HEK293T (cell line): Measurements from ENCODE around the gene DIAPH3.

ENCODE experiments used
- CTCF ChIA-PET: fragments of 350-600 bp; formaldehyde crosslinking; extraction: SDS; loops from one replicate; lab custom pipeline; 2021; ENCODE audit warnings: antibody characterized with exemption, inconsistent platforms; lab: Yijun Ruan, JAX
- POLR2A ChIA-PET: fragments of 350-600 bp; formaldehyde crosslinking; extraction: SDS; loops from one replicate; lab custom pipeline; 2020; ENCODE audit warnings: antibody characterized with exemption, inconsistent platforms; lab: Yijun Ruan, JAX
- DNase-seq: peaks from one replicate; pipeline ENCODE4 v3.0.0; 2012; ENCODE audit warnings: mixed read lengths; ENCODE audit errors: extremely low spot score
- ARNT ChIP-seq: fragments of 450-650 bp; IDR thresholded peaks from 2 replicates; pipeline ENCODE4 v1.6.1; 2017; ENCODE audit warnings: mild to moderate bottlenecking
- BHLHE40 ChIP-seq: fragments of 450-650 bp; IDR thresholded peaks from 2 replicates; pipeline ENCODE4 v1.6.1; 2016; ENCODE audit warnings: mild to moderate bottlenecking, moderate library complexity, borderline replicate concordance
- CTBP1 ChIP-seq: fragments of 450-650 bp; IDR thresholded peaks from 2 replicates; pipeline ENCODE4 v1.6.1; 2016; ENCODE audit warnings: borderline replicate concordance
- ELF4 ChIP-seq: fragments of 450-650 bp; IDR thresholded peaks from 2 replicates; pipeline ENCODE4 v1.6.1; 2017; ENCODE audit warnings: antibody characterized with exemption
- FOXA1 ChIP-seq: fragments of 450-650 bp; IDR thresholded peaks from 2 replicates; pipeline ENCODE4 v1.6.1; 2016; ENCODE audit warnings: mild to moderate bottlenecking
- FOXK2 ChIP-seq: fragments of 450-650 bp; IDR thresholded peaks from 2 replicates; pipeline ENCODE4 v1.6.1; 2016; ENCODE audit warnings: mild to moderate bottlenecking
- FOXM1 ChIP-seq: fragments of 450-650 bp; IDR thresholded peaks from 2 replicates; pipeline ENCODE4 v1.6.1; 2017; ENCODE audit warnings: mild to moderate bottlenecking, borderline replicate concordance
- HDGF ChIP-seq: fragments of 450-650 bp; IDR thresholded peaks from 2 replicates; pipeline ENCODE4 v1.6.1; 2017; ENCODE audit warnings: antibody characterized with exemption, borderline replicate concordance
- L3MBTL2 ChIP-seq: fragments of 450-650 bp; conservative IDR thresholded peaks from 2 replicates; pipeline ENCODE4 v1.6.1; 2016; ENCODE audit warnings: mild to moderate bottlenecking
- LEF1 ChIP-seq: fragments of 450-650 bp; IDR thresholded peaks from 2 replicates; pipeline ENCODE4 v1.6.1; 2017; ENCODE audit warnings: mild to moderate bottlenecking, borderline replicate concordance
- NFRKB ChIP-seq: fragments of 450-650 bp; IDR thresholded peaks from 2 replicates; pipeline ENCODE4 v1.6.1; 2016; ENCODE audit warnings: mild to moderate bottlenecking, moderate library complexity
- PKNOX1 ChIP-seq: fragments of 450-650 bp; IDR thresholded peaks from 2 replicates; pipeline ENCODE4 v1.6.1; 2016
- SP1 ChIP-seq: fragments of 450-650 bp; IDR thresholded peaks from 2 replicates; pipeline ENCODE4 v1.6.1; 2017
- SUZ12 ChIP-seq: fragments of 450-650 bp; IDR thresholded peaks from 2 replicates; pipeline ENCODE4 v1.6.1; 2016; ENCODE audit warnings: mild to moderate bottlenecking
- TARDBP ChIP-seq: fragments of 450-650 bp; IDR thresholded peaks from 2 replicates; pipeline ENCODE4 v1.6.1; 2016
- ZNF384 ChIP-seq: fragments of 450-650 bp; IDR thresholded peaks from 2 replicates; pipeline ENCODE4 v1.6.1; 2016

Gene DIAPH3

GRCh38 chr13:59790626-59791025 is 373.1 kb downstream of the DIAPH3 start:
- DNase-seq: no peak
- TF ChIP-seq FOXK2 (no peak), ARNT (no peak), HDGF (no peak), ZNF384 (peak; percentile 51; the same call in 1 of the 2 replicates), ELF4 (no peak), TARDBP (no peak), LEF1 (no peak)
- ChIA-PET CTCF (no interaction called here), POLR2A (no interaction called here)

- CTCF ChIA-PET: interaction anchor here (0.8 kb wide), 1 partner anchor 690 kb away, joined by 3 read pairs; no protein-coding TSS in a partner anchor
- no peak for TF ChIP-seq CTBP1
- no peak for TF ChIP-seq ZNF384
- TF ChIP-seq FOXK2: no peak
- TF ChIP-seq HDGF: no peak
- no peak for TF ChIP-seq BHLHE40
- no peak for TF ChIP-seq L3MBTL2
- TF ChIP-seq FOXM1: no peak
- TF ChIP-seq ELF4: no peak
- no peak for TF ChIP-seq LEF1
- no peak for TF ChIP-seq TARDBP
- no peak for DNase-seq
- POLR2A ChIA-PET: no interaction called here
Measured at GRCh38 chr13:59789558-59789957, 374.2 kb downstream of the DIAPH3 start.

- ChIA-PET CTCF (no interaction called here), POLR2A (no interaction called here)
- DNase-seq: no peak
- TF ChIP-seq ZNF384: no peak
- no peak for TF ChIP-seq LEF1
- no peak for TF ChIP-seq TARDBP
- no peak for TF ChIP-seq HDGF
- no peak for TF ChIP-seq FOXA1
- TF ChIP-seq ARNT: no peak
- no peak for TF ChIP-seq SUZ12
- no peak for TF ChIP-seq NFRKB
- TF ChIP-seq L3MBTL2: no peak
- no peak for TF ChIP-seq BHLHE40
- no peak for TF ChIP-seq ELF4
- no peak for TF ChIP-seq FOXK2
- no peak for TF ChIP-seq FOXM1
- no peak for TF ChIP-seq CTBP1
- no peak for TF ChIP-seq PKNOX1
- no peak for TF ChIP-seq SP1
Measured at GRCh38 chr13:59787679-59788078, 376.0 kb downstream of the DIAPH3 start.

- ChIA-PET POLR2A (no interaction called here), CTCF (no interaction called here)
- no peak for DNase-seq
- TF ChIP-seq LEF1 (no peak), SP1 (no peak), FOXA1 (no peak), L3MBTL2 (no peak), HDGF (no peak)
Measured at GRCh38 chr13:59782696-59783095, 381.0 kb downstream of the DIAPH3 start.

GRCh38 chr13:59780058-59780457 is 383.7 kb downstream of the DIAPH3 start:
- ChIA-PET CTCF (no interaction called here), POLR2A (no interaction called here)
- TF ChIP-seq SP1: no peak
- TF ChIP-seq BHLHE40: no peak
- TF ChIP-seq ZNF384: no peak
- no peak for TF ChIP-seq L3MBTL2
- TF ChIP-seq TARDBP: no peak
- no peak for TF ChIP-seq ARNT
- no peak for TF ChIP-seq HDGF
- no peak for TF ChIP-seq NFRKB
- no peak for TF ChIP-seq LEF1
- TF ChIP-seq FOXA1: no peak
- TF ChIP-seq ELF4: no peak
- TF ChIP-seq CTBP1: no peak
- TF ChIP-seq FOXM1: no peak
- no peak for TF ChIP-seq SUZ12
- TF ChIP-seq PKNOX1: no peak
- TF ChIP-seq FOXK2: no peak
- no peak for DNase-seq

GRCh38 chr13:59776924-59777690 is 386.6 kb downstream of the DIAPH3 start:
- ChIA-PET POLR2A (no interaction called here), CTCF (no interaction called here)
- DNase-seq: no peak
- TF ChIP-seq ZNF384: no peak
- no peak for TF ChIP-seq NFRKB
- no peak for TF ChIP-seq FOXK2
- no peak for TF ChIP-seq ARNT
- TF ChIP-seq TARDBP: no peak

- CTCF ChIA-PET: no interaction called here
- POLR2A ChIA-PET: interaction anchor here (0.7 kb wide), 1 partner anchor 622 kb away, joined by 3 read pairs; the partner anchor contains the start of gene TDRD3
- TF ChIP-seq ZNF384: no peak
- TF ChIP-seq CTBP1: no peak
- TF ChIP-seq SP1: no peak
- TF ChIP-seq ARNT: no peak
- TF ChIP-seq NFRKB: no peak
- TF ChIP-seq FOXA1: no peak
- TF ChIP-seq BHLHE40: no peak
- TF ChIP-seq TARDBP: no peak
- no peak for TF ChIP-seq FOXK2
- no peak for TF ChIP-seq HDGF
- no peak for TF ChIP-seq SUZ12
- no peak for TF ChIP-seq LEF1
- TF ChIP-seq PKNOX1: no peak
- no peak for TF ChIP-seq FOXM1
- no peak for TF ChIP-seq ELF4
- TF ChIP-seq L3MBTL2: no peak
- no peak for DNase-seq
Measured at GRCh38 chr13:59774491-59774971, 389.2 kb downstream of the DIAPH3 start.
